Testis (tissue), 2 donors: ENCODE results near the gene RUVBL1.

ENCODE experiments used
- CTCF ChIP-seq, 3 experiments: fragments of 450-650 bp in 2 of 3; fragments of 200-600 bp in 1 of 3; sonication (generic) in 1 of 3; IDR thresholded peaks; one replicate each; pipeline ENCODE4 v1.5.1; 2016 to 2019; ENCODE audit warnings: antibody characterized with exemption in 3 of 3, mild to moderate bottlenecking in 2 of 3, moderate library complexity in 1 of 3
- POLR2A ChIP-seq: fragments of 450-650 bp; IDR thresholded peaks from one replicate; pipeline ENCODE4 v1.6.1; 2017; ENCODE audit warnings: antibody characterized with exemption, mild to moderate bottlenecking, moderate library complexity

- TF ChIP-seq CTCF (IDR thresholded peaks at IDR 0.05) (no peak), POLR2A (no peak)
These were observed 44.7 kb downstream of the RUVBL1 start for GRCh38 chr3:128078875-128079274.
